Measurements from ENCODE around the gene MAPK1. TPM values are rescaled to one million over a fixed set of nuclear protein-coding genes. Genes with fewer than 3 reads are reported as not detected.

The MAPK1 gene
- total RNA-seq = 28.7 and 31.4 TPM in 2 replicates

DNA sequence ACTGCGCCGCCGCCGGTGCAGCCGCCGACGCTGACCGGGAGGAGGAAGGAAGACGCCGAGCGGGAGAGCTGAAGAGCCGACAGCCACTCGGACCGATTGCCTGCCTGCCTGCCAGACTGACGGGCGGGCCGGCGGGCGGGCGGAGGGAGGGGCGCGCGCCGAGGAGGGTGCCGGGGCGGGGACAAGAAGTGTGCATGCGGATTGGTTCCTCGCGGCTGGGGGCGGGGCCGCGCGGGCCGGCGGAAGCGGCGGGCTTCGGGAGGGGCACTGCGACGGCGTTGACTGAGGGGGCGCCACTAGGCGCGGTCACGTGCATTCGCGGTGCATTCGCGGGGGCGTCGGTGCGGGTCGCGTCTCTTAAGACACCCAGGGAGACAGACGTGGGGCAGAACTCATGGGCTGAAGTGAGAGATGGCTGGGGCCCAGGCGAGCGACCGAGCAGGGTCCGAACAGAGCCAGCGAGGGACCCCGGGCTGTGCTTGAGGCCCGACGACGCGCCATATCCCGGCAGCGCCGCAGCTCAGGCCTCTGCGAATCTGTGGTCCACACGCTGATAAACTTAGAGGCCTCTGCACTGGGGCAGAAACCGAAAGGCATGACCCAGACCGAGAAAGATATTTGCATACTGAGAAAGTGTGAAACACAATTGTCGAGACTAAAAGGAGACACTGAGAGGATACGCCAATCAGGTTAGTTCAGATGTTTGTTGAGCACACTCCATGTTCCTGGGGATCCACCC, at the start of gene MAPK1:
TSS of gene MAPK1 (minus strand) at position 118 of the 739 bp plus-strand sequence. CDS start 205 bp downstream, outside the sequence.

GRCh38 chr22:21735200-21736083, 132.0 kb downstream of the MAPK1 start, which contains the start of gene YPEL1:
TSS of gene YPEL1 (minus strand) at chr22:21735794. CDS start at chr22:21710744, 25,050 bp downstream.

Other genes starting within 250 kb of the MAPK1 start
- gene YDJC, start 237.6 kb downstream of the MAPK1 start, total RNA-seq = 50.1 and 60.4 TPM in 2 replicates
- 0.16 TPM in 1 of 2 replicates, not detected in the other for gene CCDC116, start 234.9 kb downstream of the MAPK1 start, total RNA-seq
- gene SDF2L1, start 225.3 kb downstream of the MAPK1 start, total RNA-seq = 24.3 and 87.4 TPM in 2 replicates
- 28.1 and 30.6 TPM in 2 replicates for gene PPIL2, start 201.6 kb downstream of the MAPK1 start, total RNA-seq
- gene YPEL1, start 131.9 kb downstream of the MAPK1 start, total RNA-seq = 0.52 and 4.1 TPM in 2 replicates
- 23.8 and 25.7 TPM in 2 replicates for gene PPM1F, start 85.2 kb upstream of the MAPK1 start, total RNA-seq
- gene TOP3B, start 115.1 kb upstream of the MAPK1 start, total RNA-seq = 12.3 and 30.0 TPM in 2 replicates

All from epithelial cell of alveolus of lung (primary cell).